ENCODE measurements around the gene CGRRF1. TPM values are rescaled to one million over a fixed set of nuclear protein-coding genes. Genes with fewer than 3 reads are reported as not detected.

The CGRRF1 gene
- total and polyA plus RNA-seq, 2 of the 13 experiments (the other 11 are each of a cell fraction or from before 2014, with no cell fraction given), result 16.8 to 18.2 TPM

DNA sequence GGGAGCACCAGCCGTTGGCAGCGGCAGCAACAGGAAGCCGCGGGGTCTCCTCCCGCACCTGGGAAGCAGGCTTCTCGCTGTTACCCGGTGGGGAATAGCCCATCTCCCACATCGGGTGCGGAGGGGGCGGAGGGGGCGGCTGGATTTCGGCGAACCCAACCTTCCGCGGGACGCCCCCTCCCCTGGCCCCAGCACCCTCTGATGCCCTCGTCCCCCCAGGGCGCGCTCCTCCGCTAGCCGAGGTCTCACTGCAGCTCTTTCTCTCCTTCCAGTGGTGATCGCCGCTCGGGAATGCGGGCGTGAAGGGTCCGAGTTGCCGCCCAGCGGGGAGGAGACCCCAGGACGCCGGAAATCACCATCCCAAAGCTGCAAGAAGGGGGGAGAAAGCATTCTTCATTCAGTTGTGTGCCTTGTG is 57.5 kb downstream of the CGRRF1 start (continued):
- TF ChIP-seq, protein P1, sequence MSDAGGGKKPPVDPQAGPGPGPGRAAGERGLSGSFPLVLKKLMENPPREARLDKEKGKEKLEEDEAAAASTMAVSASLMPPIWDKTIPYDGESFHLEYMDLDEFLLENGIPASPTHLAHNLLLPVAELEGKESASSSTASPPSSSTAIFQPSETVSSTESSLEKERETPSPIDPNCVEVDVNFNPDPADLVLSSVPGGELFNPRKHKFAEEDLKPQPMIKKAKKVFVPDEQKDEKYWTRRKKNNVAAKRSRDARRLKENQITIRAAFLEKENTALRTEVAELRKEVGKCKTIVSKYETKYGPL (CRISPR knock-in tag; IDR thresholded peaks at IDR 0.05), result no peak
- peak; percentile 75 for TF ChIP-seq ASH2L (IDR thresholded peaks at IDR 0.05; ENCODE audit: insufficient read length, low read depth, low read length)
- TF ChIP-seq KAT7 (CRISPR knock-in tag; IDR thresholded peaks at IDR 0.05; ENCODE audit: borderline replicate concordance), result peak; percentile 37; the same call in 1 of the 2 replicates
- TF ChIP-seq LCORL (IDR thresholded peaks at IDR 0.05), result no peak
- TF ChIP-seq LCORL (CRISPR knock-in tag; IDR thresholded peaks at IDR 0.05), result peak; percentile 38; the same call in 1 of the 2 replicates
- no peak for TF ChIP-seq ZNF546 (CRISPR knock-in tag; conservative IDR thresholded peaks at IDR 0.05)
- no peak for TF ChIP-seq ZNF850 (CRISPR knock-in tag; conservative IDR thresholded peaks at IDR 0.05)
- TF ChIP-seq ZNF816 (CRISPR knock-in tag; IDR thresholded peaks at IDR 0.05; ENCODE audit: borderline replicate concordance), result 0 out of 2 replicates have a peak, but pooled peaks have one; percentile 33
- no peak for TF ChIP-seq ATAD3A (CRISPR knock-in tag; IDR thresholded peaks at IDR 0.05)
- TF ChIP-seq ZNF263 (CRISPR knock-in tag; IDR thresholded peaks at IDR 0.05), result peak; percentile 92
- peak; percentile 21; the same call in 1 of the 2 replicates for TF ChIP-seq GABPB1 (CRISPR knock-in tag; IDR thresholded peaks at IDR 0.05)
- no peak for TF ChIP-seq ZNF614 (CRISPR knock-in tag; IDR thresholded peaks at IDR 0.05; ENCODE audit: borderline replicate concordance)
- TF ChIP-seq JUND (CRISPR knock-in tag; IDR thresholded peaks at IDR 0.05), result no peak
- 0 out of 2 replicates have a peak, but pooled peaks have one; percentile 28 for TF ChIP-seq HNRNPL (IDR thresholded peaks at IDR 0.05; ENCODE audit: low read depth, low read length)
- peak; percentile 81; the same call in 1 of the 2 replicates for TF ChIP-seq FOXC1 (CRISPR knock-in tag; IDR thresholded peaks at IDR 0.05; ENCODE audit: borderline replicate concordance)
- TF ChIP-seq XBP1 (CRISPR knock-in tag; IDR thresholded peaks at IDR 0.05), result no peak
- TF ChIP-seq, protein P2, sequence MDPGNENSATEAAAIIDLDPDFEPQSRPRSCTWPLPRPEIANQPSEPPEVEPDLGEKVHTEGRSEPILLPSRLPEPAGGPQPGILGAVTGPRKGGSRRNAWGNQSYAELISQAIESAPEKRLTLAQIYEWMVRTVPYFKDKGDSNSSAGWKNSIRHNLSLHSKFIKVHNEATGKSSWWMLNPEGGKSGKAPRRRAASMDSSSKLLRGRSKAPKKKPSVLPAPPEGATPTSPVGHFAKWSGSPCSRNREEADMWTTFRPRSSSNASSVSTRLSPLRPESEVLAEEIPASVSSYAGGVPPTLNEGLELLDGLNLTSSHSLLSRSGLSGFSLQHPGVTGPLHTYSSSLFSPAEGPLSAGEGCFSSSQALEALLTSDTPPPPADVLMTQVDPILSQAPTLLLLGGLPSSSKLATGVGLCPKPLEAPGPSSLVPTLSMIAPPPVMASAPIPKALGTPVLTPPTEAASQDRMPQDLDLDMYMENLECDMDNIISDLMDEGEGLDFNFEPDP (CRISPR knock-in tag; conservative IDR thresholded peaks at IDR 0.05), result 0 out of 2 replicates have a peak, but pooled peaks have one; percentile 37
- no peak for TF ChIP-seq MEIS1 (CRISPR knock-in tag; IDR thresholded peaks at IDR 0.05; ENCODE audit: borderline replicate concordance)
- no peak for TF ChIP-seq NONO (IDR thresholded peaks at IDR 0.05)
- TF ChIP-seq NONO (CRISPR knock-in tag; conservative IDR thresholded peaks at IDR 0.05), result no peak
- TF ChIP-seq KLF12 (CRISPR knock-in tag; IDR thresholded peaks at IDR 0.05; ENCODE audit: borderline replicate concordance), result no peak
- TF ChIP-seq POLR2AphosphoS2 (IDR thresholded peaks at IDR 0.05; ENCODE audit: low read depth, low read length), result peak; percentile 56; the same call in 1 of the 2 replicates
- TF ChIP-seq TBX2 (CRISPR knock-in tag; IDR thresholded peaks at IDR 0.05; ENCODE audit: borderline replicate concordance), result 0 out of 2 replicates have a peak, but pooled peaks have one; percentile 4
- no peak for TF ChIP-seq ZNF296 (CRISPR knock-in tag; conservative IDR thresholded peaks at IDR 0.05)
- TF ChIP-seq ATF7-NPFF (CRISPR knock-in tag; IDR thresholded peaks at IDR 0.05; ENCODE audit: low read depth), result 0 out of 2 replicates have a peak, but pooled peaks have one; percentile 32
- no peak for TF ChIP-seq ZNF569 (CRISPR knock-in tag; IDR thresholded peaks at IDR 0.05; ENCODE audit: borderline replicate concordance)
- no peak for TF ChIP-seq NFIB (CRISPR knock-in tag; IDR thresholded peaks at IDR 0.05; ENCODE audit: borderline replicate concordance)
- no peak for TF ChIP-seq TOE1 (CRISPR knock-in tag; IDR thresholded peaks at IDR 0.05)
- TF ChIP-seq HDAC1 (CRISPR knock-in tag; IDR thresholded peaks at IDR 0.05), result peak; percentile 40; the same call in 1 of the 2 replicates

All from HepG2 (cell line).